SU-DHL-6 (cell line): ENCODE results near the gene HIVEP3.

Experiments used
- EZH2phosphoT487 ChIP-seq: fragments of 200-600 bp; sonication (generic), shearing (Covaris generic); conservative IDR thresholded peaks from 2 replicates; pipeline ENCODE4 v1.6.1; 2018; ENCODE audit warnings: mild to moderate bottlenecking, antibody characterized with exemption, low read length, moderate library complexity, mixed read lengths
- TF ChIP-seq, protein P1 (sequence below): fragments of 200-600 bp; sonication (generic); IDR thresholded peaks from one replicate; pipeline ENCODE4 v1.5.1; 2017; ENCODE audit warnings: antibody characterized with exemption, mild to moderate bottlenecking, low read length, moderate library complexity; ENCODE audit not compliant: insufficient read depth, poor library complexity, severe bottlenecking

DNA sequence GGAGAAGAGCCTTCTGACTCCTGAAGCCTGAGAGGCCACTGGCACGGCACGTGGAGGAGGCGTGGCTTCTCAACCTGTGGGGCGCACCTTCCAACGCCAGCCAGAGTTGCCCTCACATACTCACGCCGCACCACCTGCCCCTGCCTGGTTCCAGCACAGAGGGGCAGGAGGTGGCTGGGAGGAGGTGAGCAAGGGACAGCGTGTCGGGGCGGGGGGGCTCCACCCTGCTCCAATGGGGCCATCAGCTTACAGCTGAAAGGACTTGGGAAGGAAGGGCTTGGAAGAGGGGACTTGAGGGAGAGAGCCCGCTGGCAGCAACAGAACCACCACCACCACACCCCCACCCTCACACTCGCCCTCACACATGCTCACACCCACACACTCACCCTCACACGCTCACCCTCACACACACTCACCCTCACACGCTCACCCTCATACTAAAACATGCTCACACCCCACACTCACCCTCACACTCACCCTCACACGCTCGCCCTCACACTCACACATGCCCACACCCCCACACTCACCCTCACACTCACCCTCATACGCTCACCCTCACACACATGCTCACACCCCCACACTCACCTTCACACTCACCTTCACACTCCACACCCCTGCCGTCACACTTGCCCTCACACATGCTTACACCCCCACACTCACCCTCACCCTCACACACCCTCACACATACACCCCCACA, 392.7 kb downstream of the HIVEP3 start:
- TF ChIP-seq, protein P1, sequence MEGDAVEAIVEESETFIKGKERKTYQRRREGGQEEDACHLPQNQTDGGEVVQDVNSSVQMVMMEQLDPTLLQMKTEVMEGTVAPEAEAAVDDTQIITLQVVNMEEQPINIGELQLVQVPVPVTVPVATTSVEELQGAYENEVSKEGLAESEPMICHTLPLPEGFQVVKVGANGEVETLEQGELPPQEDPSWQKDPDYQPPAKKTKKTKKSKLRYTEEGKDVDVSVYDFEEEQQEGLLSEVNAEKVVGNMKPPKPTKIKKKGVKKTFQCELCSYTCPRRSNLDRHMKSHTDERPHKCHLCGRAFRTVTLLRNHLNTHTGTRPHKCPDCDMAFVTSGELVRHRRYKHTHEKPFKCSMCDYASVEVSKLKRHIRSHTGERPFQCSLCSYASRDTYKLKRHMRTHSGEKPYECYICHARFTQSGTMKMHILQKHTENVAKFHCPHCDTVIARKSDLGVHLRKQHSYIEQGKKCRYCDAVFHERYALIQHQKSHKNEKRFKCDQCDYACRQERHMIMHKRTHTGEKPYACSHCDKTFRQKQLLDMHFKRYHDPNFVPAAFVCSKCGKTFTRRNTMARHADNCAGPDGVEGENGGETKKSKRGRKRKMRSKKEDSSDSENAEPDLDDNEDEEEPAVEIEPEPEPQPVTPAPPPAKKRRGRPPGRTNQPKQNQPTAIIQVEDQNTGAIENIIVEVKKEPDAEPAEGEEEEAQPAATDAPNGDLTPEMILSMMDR, result no peak
- TF ChIP-seq EZH2phosphoT487, result no peak
